HEK293T (cell line): ENCODE data around the gene CHRND.

ENCODE experiments used
- CTBP1 ChIP-seq: fragments of 450-650 bp; IDR thresholded peaks from 2 replicates; pipeline ENCODE4 v1.6.1; 2016; ENCODE audit warnings: borderline replicate concordance
- ELF4 ChIP-seq: fragments of 450-650 bp; IDR thresholded peaks from 2 replicates; pipeline ENCODE4 v1.6.1; 2017; ENCODE audit warnings: antibody characterized with exemption
- FOXA1 ChIP-seq: fragments of 450-650 bp; IDR thresholded peaks from 2 replicates; pipeline ENCODE4 v1.6.1; 2016; ENCODE audit warnings: mild to moderate bottlenecking
- FOXM1 ChIP-seq: fragments of 450-650 bp; IDR thresholded peaks from 2 replicates; pipeline ENCODE4 v1.6.1; 2017; ENCODE audit warnings: mild to moderate bottlenecking, borderline replicate concordance
- HDGF ChIP-seq: fragments of 450-650 bp; IDR thresholded peaks from 2 replicates; pipeline ENCODE4 v1.6.1; 2017; ENCODE audit warnings: antibody characterized with exemption, borderline replicate concordance
- LEF1 ChIP-seq: fragments of 450-650 bp; IDR thresholded peaks from 2 replicates; pipeline ENCODE4 v1.6.1; 2017; ENCODE audit warnings: mild to moderate bottlenecking, borderline replicate concordance
- SUZ12 ChIP-seq: fragments of 450-650 bp; IDR thresholded peaks from 2 replicates; pipeline ENCODE4 v1.6.1; 2016; ENCODE audit warnings: mild to moderate bottlenecking
- ZNF384 ChIP-seq: fragments of 450-650 bp; IDR thresholded peaks from 2 replicates; pipeline ENCODE4 v1.6.1; 2016

GRCh38 chr2:232513353-232513752, 12.6 kb upstream of the CHRND start:
- no peak for TF ChIP-seq FOXA1
- TF ChIP-seq SUZ12: no peak
- no peak for TF ChIP-seq LEF1
- TF ChIP-seq FOXM1: no peak
- TF ChIP-seq ZNF384: no peak
- TF ChIP-seq HDGF: no peak
- TF ChIP-seq CTBP1: no peak
- no peak for TF ChIP-seq ELF4
